Fibroblast of lung (primary cell): Measurements from ENCODE around the gene TOX3. TPM values are rescaled to one million over a fixed set of nuclear protein-coding genes. Genes with fewer than 3 reads are reported as not detected.

Experiments used
- DNase-seq, 2 donors: peaks; one replicate each; pipeline versions ENCODE4 v3.0.0 to v3.0.0-alpha.2; 2010; ENCODE audit warnings: low read depth in 2 of 2
- H2AFZ ChIP-seq: 2 replicates; pipeline ENCODE4 v1.5.1; 2012; ENCODE audit warnings: low read length, control low read depth, inconsistent platforms
- H3K27ac ChIP-seq: 2 replicates; pipeline ENCODE4 v1.5.1; 2011; ENCODE audit warnings: low read length, control low read depth; ENCODE audit not compliant: insufficient read depth
- H3K27me3 ChIP-seq: 2 replicates; pipeline ENCODE4 v1.5.1; 2011; ENCODE audit warnings: mild to moderate bottlenecking, low read length; ENCODE audit not compliant: control insufficient read depth, insufficient read depth
- H3K36me3 ChIP-seq: 2 replicates; pipeline ENCODE4 v1.5.1; 2011; ENCODE audit warnings: low read length; ENCODE audit not compliant: control insufficient read depth, insufficient read depth
- H3K4me1 ChIP-seq: 2 replicates; pipeline ENCODE4 v1.5.1; 2011; ENCODE audit warnings: low read length; ENCODE audit not compliant: control insufficient read depth, insufficient read depth; ENCODE audit errors: extremely low read depth
- H3K4me2 ChIP-seq: 2 replicates; pipeline ENCODE4 v1.5.1; 2011; ENCODE audit warnings: low read length, control low read depth; ENCODE audit not compliant: insufficient read depth; ENCODE audit errors: extremely low read depth
- H3K4me3 ChIP-seq, 4 experiments: fragments of 200-600 bp in 1 of 4; sonication (generic) in 1 of 4; replicated peaks in 1 of 4; 2 replicates each; pipeline ENCODE4 v1.5.1; 2011 to 2016; ENCODE audit warnings: low read length in 4 of 4, low read depth in 3 of 4, mild to moderate bottlenecking in 3 of 4, control low read depth in 2 of 4, inconsistent platforms in 1 of 4, mixed read lengths in 1 of 4; ENCODE audit not compliant: insufficient read depth in 1 of 4; ENCODE audit errors: control extremely low read depth in 1 of 4
- H3K79me2 ChIP-seq: 2 replicates; pipeline ENCODE4 v1.5.1; 2012; ENCODE audit warnings: mild to moderate bottlenecking, low read length, inconsistent platforms; ENCODE audit not compliant: control insufficient read depth, insufficient read depth
- H3K9ac ChIP-seq: 2 replicates; pipeline ENCODE4 v1.5.1; 2011; ENCODE audit warnings: mild to moderate bottlenecking, low read length, control low read depth; ENCODE audit not compliant: insufficient read depth
- H3K9me3 ChIP-seq: 2 replicates; pipeline ENCODE4 v1.5.1; 2012; ENCODE audit warnings: low read depth, low read length; ENCODE audit not compliant: control insufficient read depth, insufficient read depth
- H4K20me1 ChIP-seq: 2 replicates; pipeline ENCODE4 v1.5.1; 2011; ENCODE audit warnings: low read length; ENCODE audit not compliant: control insufficient read depth, insufficient read depth; ENCODE audit errors: extremely low read depth
- EZH2 ChIP-seq: IDR thresholded peaks from 2 replicates; pipeline ENCODE4 v1.5.1; 2012; ENCODE audit warnings: low read length, control low read depth, mild to moderate bottlenecking; ENCODE audit errors: missing control alignments
- polyA plus RNA-seq, 2 donors: library from polyadenylated mRNA; depleted of rRNA in 1 of 2; stranded (reverse) in 1 of 2; unstranded in 1 of 2; fragments of >200 nt; gene quantifications; 2 replicates each; pipeline ENCODE4 v1.2.1, GENCODE V29; 2011 to 2012; ENCODE audit warnings: missing spikeins in 1 of 2
- total RNA-seq: library from RNA; depleted of rRNA; stranded (reverse); fragments of >200 nt; gene quantifications from 2 replicates; pipeline ENCODE4 v1.2.1, GENCODE V29; 2014
- TF ChIP-seq, protein P1 (sequence below), 2 donors: IDR thresholded peaks in 1 of 2; conservative IDR thresholded peaks in 1 of 2; 1 replicate in 1 of 2; 2 replicates in 1 of 2; pipeline ENCODE4 v1.5.1; 2011 to 2012; ENCODE audit warnings: low read length in 2 of 2, control low read depth in 1 of 2, inconsistent platforms in 1 of 2, low read depth in 1 of 2, mild to moderate bottlenecking in 1 of 2

TOX3 gene
- total and polyA plus RNA-seq, 2 donors (not counting 1 experiment from before 2014, with no cell fraction given) = not detected

DNA sequence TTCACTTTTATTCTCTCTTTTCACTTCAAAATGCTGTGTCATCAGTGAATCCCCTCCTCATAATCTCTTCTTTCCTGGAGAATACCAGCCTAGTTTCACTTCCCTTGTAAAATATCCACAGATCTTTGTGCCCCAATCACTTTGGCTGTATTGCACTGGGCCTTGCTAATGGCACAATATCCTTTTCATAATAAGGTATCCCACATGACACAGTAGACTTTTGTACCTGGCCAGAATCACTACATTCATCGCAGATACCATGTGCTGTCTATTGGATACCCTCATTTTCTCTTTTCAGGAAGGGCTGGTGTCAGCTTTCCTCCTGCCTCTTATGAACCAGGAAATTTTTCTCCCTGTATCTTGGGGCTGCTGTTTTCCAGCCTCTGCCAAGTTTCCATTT is 25.7 kb upstream of the TOX3 start:
- Histone ChIP-seq H3K4me2 (no peak overlapping the region), H3K4me3 (no peak overlapping the region), H3K27me3 (no peaks in the 10 kb centered on the region), H3K79me2 (no peaks in the 10 kb centered on the region), H3K9me3 (no peaks in the 10 kb centered on the region), H2AFZ (no peak overlapping the region), H4K20me1 (no peaks in the 10 kb centered on the region), H3K36me3 (no peaks in the 10 kb centered on the region), H3K27ac (no peak overlapping the region), H3K4me1 (no peaks in the 10 kb centered on the region), H3K9ac (no peak overlapping the region)
- TF ChIP-seq, protein P1, sequence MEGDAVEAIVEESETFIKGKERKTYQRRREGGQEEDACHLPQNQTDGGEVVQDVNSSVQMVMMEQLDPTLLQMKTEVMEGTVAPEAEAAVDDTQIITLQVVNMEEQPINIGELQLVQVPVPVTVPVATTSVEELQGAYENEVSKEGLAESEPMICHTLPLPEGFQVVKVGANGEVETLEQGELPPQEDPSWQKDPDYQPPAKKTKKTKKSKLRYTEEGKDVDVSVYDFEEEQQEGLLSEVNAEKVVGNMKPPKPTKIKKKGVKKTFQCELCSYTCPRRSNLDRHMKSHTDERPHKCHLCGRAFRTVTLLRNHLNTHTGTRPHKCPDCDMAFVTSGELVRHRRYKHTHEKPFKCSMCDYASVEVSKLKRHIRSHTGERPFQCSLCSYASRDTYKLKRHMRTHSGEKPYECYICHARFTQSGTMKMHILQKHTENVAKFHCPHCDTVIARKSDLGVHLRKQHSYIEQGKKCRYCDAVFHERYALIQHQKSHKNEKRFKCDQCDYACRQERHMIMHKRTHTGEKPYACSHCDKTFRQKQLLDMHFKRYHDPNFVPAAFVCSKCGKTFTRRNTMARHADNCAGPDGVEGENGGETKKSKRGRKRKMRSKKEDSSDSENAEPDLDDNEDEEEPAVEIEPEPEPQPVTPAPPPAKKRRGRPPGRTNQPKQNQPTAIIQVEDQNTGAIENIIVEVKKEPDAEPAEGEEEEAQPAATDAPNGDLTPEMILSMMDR (conservative IDR thresholded peaks at IDR 0.05 in 1 of 2, IDR thresholded peaks at IDR 0.05 in 1 of 2; ENCODE audit: low read depth in 1 of 2, low read length in 2 of 2) = no peak
- no peak for TF ChIP-seq EZH2
- no peak for DNase-seq

- Histone ChIP-seq H3K4me1 (no peaks in the 10 kb centered on the region), H3K79me2 (no peaks in the 10 kb centered on the region)
- no peak for DNase-seq
Measured at GRCh38 chr16:52570495-52571091, 23.6 kb upstream of the TOX3 start.

GRCh38 chr16:52569701-52570100 is 22.8 kb upstream of the TOX3 start:
- H3K4me3 ChIP-seq = no peak overlapping the region
- TF ChIP-seq EZH2 = no peak
- TF ChIP-seq, protein P1 (conservative IDR thresholded peaks at IDR 0.05 in 1 of 2, IDR thresholded peaks at IDR 0.05 in 1 of 2; ENCODE audit: low read depth in 1 of 2, low read length in 2 of 2) = no peak
- H3K27me3 ChIP-seq = no peaks in the 10 kb centered on the region
- H3K36me3 ChIP-seq = no peaks in the 10 kb centered on the region
- no peak overlapping the region for H3K27ac ChIP-seq
- H3K9me3 ChIP-seq = no peaks in the 10 kb centered on the region
- no peaks in the 10 kb centered on the region for H3K79me2 ChIP-seq
- H3K4me2 ChIP-seq = no peak overlapping the region
- H3K9ac ChIP-seq = no peak overlapping the region
- H4K20me1 ChIP-seq = no peaks in the 10 kb centered on the region
- no peak overlapping the region for H2AFZ ChIP-seq
- DNase-seq = no peak
- no peaks in the 10 kb centered on the region for H3K4me1 ChIP-seq

More at GRCh38 chr16:52570495-52571091, 23.6 kb upstream of the TOX3 start:
- H3K9me3 ChIP-seq = no peaks in the 10 kb centered on the region
- H4K20me1 ChIP-seq = no peaks in the 10 kb centered on the region
- H2AFZ ChIP-seq = no peak overlapping the region
- H3K27ac ChIP-seq = no peak overlapping the region
- no peak overlapping the region for H3K4me3 ChIP-seq
- TF ChIP-seq, protein P1 (conservative IDR thresholded peaks at IDR 0.05 in 1 of 2, IDR thresholded peaks at IDR 0.05 in 1 of 2; ENCODE audit: low read depth in 1 of 2, low read length in 2 of 2) = no peak
- TF ChIP-seq EZH2 = no peak
- H3K27me3 ChIP-seq = no peaks in the 10 kb centered on the region
- H3K4me2 ChIP-seq = no peak overlapping the region
- no peak overlapping the region for H3K9ac ChIP-seq
- H3K36me3 ChIP-seq = no peaks in the 10 kb centered on the region
